ENCODE results near the gene PRCC. TPM values are rescaled to one million over a fixed set of nuclear protein-coding genes. Genes with fewer than 3 reads are reported as not detected.

Gene PRCC
- total and polyA plus RNA-seq, 2 of the 8 experiments (the other 6 are each of a cell fraction or from before 2014, with no cell fraction given) = 95.2 to 115 TPM

GRCh38 chr1:156816561-156817328 is 49.4 kb downstream of the PRCC start, which contains the start of gene SH2D2A:
Gene SH2D2A (minus strand): TSS chr1:156816848. CDS start chr1:156816708, 140 bp downstream.
- TF ChIP-seq SUZ12 (IDR thresholded peaks at IDR 0.05; ENCODE audit: low read length) (0 out of 2 replicates have a peak, but pooled peaks have one; percentile 26), TEAD4 (IDR thresholded peaks at IDR 0.05; ENCODE audit: low read depth, low read length) (no peak)
- FAIRE-seq (no peak), DNase-seq (ENCODE audit: low read depth in 1 of 2, low spot score in 2 of 2) (no peak)
- ChIA-PET POLR2A (ENCODE audit: partially characterized antibody) (no interaction called here), CTCF (ENCODE audit: partially characterized antibody) (interaction anchor here (1.0 to 31.8 kb wide), 6 partner anchors 9 to 90 kb away, joined by 3 to 491 read pairs (median 6); partner anchors contain the start of gene INSRR)
- no peaks in the 10 kb centered on the region for H4K20me1 ChIP-seq (replicated peaks in 1 of 2; ENCODE audit: control insufficient read depth in 1 of 2, insufficient read depth in 2 of 2, low read length in 2 of 2)
- H3K9ac ChIP-seq (replicated peaks in 1 of 4; ENCODE audit: extremely low read depth in 1 of 4, low read depth in 3 of 4, low read length in 3 of 4) = no peak within 1 kb of the TSS
- no peak within 1 kb of the TSS for H3K18ac ChIP-seq (ENCODE audit: extremely low read depth, low read length)
- H4K5ac ChIP-seq (ENCODE audit: insufficient read length, low read depth, low read length) = no peak within 1 kb of the TSS
- no peak within 1 kb of the TSS for H2BK120ac ChIP-seq (replicated peaks; ENCODE audit: low read depth, low read length)
- H3K4me3 ChIP-seq (ENCODE audit: extremely low read depth in 1 of 4, insufficient read depth in 2 of 4, low read depth in 3 of 4, low read length in 4 of 4) = no peak within 1 kb of the TSS
- H2BK20ac ChIP-seq (ENCODE audit: low read length) = no peak within 1 kb of the TSS
- no peaks in the 10 kb centered on the region for H3K36me3 ChIP-seq (ENCODE audit: control insufficient read depth in 2 of 4, insufficient read depth in 4 of 4, low read length in 3 of 4)
- no peak within 1 kb of the TSS for H2BK5ac ChIP-seq (ENCODE audit: low read depth, low read length)
- H3K56ac ChIP-seq (replicated peaks; ENCODE audit: insufficient read length, low read depth, low read length) = no peak within 1 kb of the TSS
- H4K91ac ChIP-seq (replicated peaks; ENCODE audit: insufficient read length, low read length) = no peak within 1 kb of the TSS
- H2AFZ ChIP-seq (ENCODE audit: low read length) = no peak within 1 kb of the TSS
- no peak within 1 kb of the TSS; the same call in 1 of the 2 replicates for H4K8ac ChIP-seq (ENCODE audit: extremely low read depth, insufficient read depth, low read length)
- H3K14ac ChIP-seq (ENCODE audit: insufficient read length) = no peak within 1 kb of the TSS
- H2AK5ac ChIP-seq (ENCODE audit: low read depth, low read length) = no peak within 1 kb of the TSS
- no peaks in the 10 kb centered on the region for H3K9me3 ChIP-seq (ENCODE audit: insufficient read depth in 2 of 2, low read depth in 1 of 2, low read length in 1 of 2)
- no peak within 1 kb of the TSS for H3K23ac ChIP-seq (ENCODE audit: insufficient read length)
- H3K4ac ChIP-seq (replicated peaks; ENCODE audit: insufficient read length, low read depth, low read length) = no peak within 1 kb of the TSS
- H3K4me1 ChIP-seq (replicated peaks in 1 of 4; ENCODE audit: control insufficient read depth in 3 of 4, insufficient read depth in 4 of 4, low read length in 3 of 4) = peaks cover 0 to 11% (median 5%) of the 10 kb centered on the region in 4 experiments; a peak in 6 of 7 replicates
- H3K79me1 ChIP-seq (ENCODE audit: low read depth, low read length) = no peaks in the 10 kb centered on the region
- H3K27me3 ChIP-seq (replicated peaks in 1 of 4; ENCODE audit: control insufficient read depth in 3 of 4, extremely low read depth in 1 of 4, insufficient read depth in 3 of 4, low read length in 3 of 4) = peaks cover 1 to 45% (median 41%) of the 10 kb centered on the region in 4 experiments
- H3K27ac ChIP-seq (ENCODE audit: low read depth, low read length) = no peak within 1 kb of the TSS
- peak within 1 kb of the TSS; percentile 49; the same call in 1 of the 2 replicates for H2BK15ac ChIP-seq (ENCODE audit: low read length)
- 0 out of 2 replicates have a peak within 1 kb of the TSS, but pooled peaks have one; percentile 43 for H2BK12ac ChIP-seq (ENCODE audit: low read depth, low read length)
- peaks cover 2% of the 10 kb centered on the region; the same call in 1 of the 2 replicates for H3K23me2 ChIP-seq (ENCODE audit: low read depth, low read length)
- no peak within 1 kb of the TSS for H3K4me2 ChIP-seq (ENCODE audit: insufficient read depth in 1 of 2, low read depth in 2 of 2, low read length in 2 of 2)
- WGBS, 2 experiments (ENCODE audit: extremely low coverage in 1 of 2, insufficient coverage in 1 of 2, insufficient read length in 1 of 2, insufficient replicate concordance in 2 of 2, low coverage in 1 of 2, low lambda C conversion rate in 2 of 2, missing lambda C conversion rate in 1 of 2) = 87% methylated on average over 10 of the region's 10 CpGs; no CpG with 5 or more reads in 1 of the 2 experiments
- H3K79me2 ChIP-seq (ENCODE audit: control insufficient read depth in 1 of 2, insufficient read depth in 2 of 2, low read length in 2 of 2) = no peaks in the 10 kb centered on the region
